GM12878 (cell line): Measurements from ENCODE around the gene INCA1.

Source experiments
- CBFB ChIP-seq: IDR thresholded peaks from 2 replicates; pipeline ENCODE4 v1.6.1; 2016; ENCODE audit warnings: antibody characterized with exemption, low read depth
- EP300 ChIP-seq, 2 experiments: fragments of 150-350 bp in 1 of 2; IDR thresholded peaks; 2 replicates each; pipeline ENCODE4 v1.6.1; 2011 to 2012; ENCODE audit warnings: low read depth in 2 of 2, low read length in 2 of 2, borderline replicate concordance in 1 of 2, improper control_type of control experiment in 1 of 2, inconsistent platforms in 1 of 2; ENCODE audit not compliant: control insufficient read depth in 1 of 2
- HDAC6 ChIP-seq: fragments of 200-600 bp; sonication (generic); IDR thresholded peaks from one replicate; pipeline ENCODE4 v1.8.0; 2017; ENCODE audit warnings: antibody characterized with exemption; ENCODE audit not compliant: unreplicated experiment
- HDGF ChIP-seq: fragments of 450-650 bp; IDR thresholded peaks from 2 replicates; pipeline ENCODE4 v1.6.1; 2016; ENCODE audit warnings: antibody characterized with exemption
- KDM1A ChIP-seq: fragments of 200-600 bp; sonication (generic); IDR thresholded peaks from 2 replicates; pipeline ENCODE4 v1.6.1; 2016; ENCODE audit warnings: borderline replicate concordance
- POLR2A ChIP-seq: IDR thresholded peaks from 2 replicates; pipeline ENCODE4 v1.6.1; 2011; ENCODE audit warnings: low read depth, mild to moderate bottlenecking, low read length
- SMC3 ChIP-seq: IDR thresholded peaks from 2 replicates; pipeline ENCODE4 v1.6.1; 2011; ENCODE audit warnings: low read length, improper control_type of control experiment, borderline replicate concordance
- SRF ChIP-seq, 2 experiments: IDR thresholded peaks; 2 replicates each; pipeline ENCODE4 v1.6.1; 2011; ENCODE audit warnings: low read depth in 2 of 2, low read length in 2 of 2, mild to moderate bottlenecking in 1 of 2, moderate library complexity in 1 of 2
- TF ChIP-seq, protein P1 (sequence below), 3 experiments: IDR thresholded peaks in 2 of 3; conservative IDR thresholded peaks in 1 of 3; 2 replicates each; pipeline ENCODE4 v1.5.1; 2011; ENCODE audit warnings: low read depth in 3 of 3, low read length in 3 of 3, mild to moderate bottlenecking in 3 of 3, control low read depth in 2 of 3, moderate library complexity in 2 of 3, inconsistent platforms in 1 of 3, mixed read lengths in 1 of 3; ENCODE audit not compliant: control insufficient read depth in 2 of 3, insufficient read depth in 1 of 3; ENCODE audit errors: extremely low read depth in 1 of 3
- TF ChIP-seq, protein P2 (sequence below): IDR thresholded peaks from 2 replicates; pipeline ENCODE4 v1.6.1; 2011; ENCODE audit warnings: low read depth, low read length, improper control_type of control experiment, borderline replicate concordance

DNA sequence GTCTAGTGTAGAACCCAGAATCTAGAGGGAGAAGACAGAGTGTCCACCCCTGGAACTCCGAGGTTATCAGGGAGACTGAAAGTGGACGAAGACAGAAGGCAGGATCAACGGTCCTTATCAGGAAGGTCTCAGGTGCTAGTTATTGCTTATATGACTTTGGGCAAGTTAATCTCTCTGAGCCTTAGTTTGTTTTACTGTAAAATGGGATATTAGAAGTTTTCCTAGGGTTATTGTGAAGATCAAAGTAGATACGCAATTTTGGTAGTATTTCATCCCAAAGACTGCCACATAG lies 56.1 kb downstream of the INCA1 start:
- TF ChIP-seq, protein P1, sequence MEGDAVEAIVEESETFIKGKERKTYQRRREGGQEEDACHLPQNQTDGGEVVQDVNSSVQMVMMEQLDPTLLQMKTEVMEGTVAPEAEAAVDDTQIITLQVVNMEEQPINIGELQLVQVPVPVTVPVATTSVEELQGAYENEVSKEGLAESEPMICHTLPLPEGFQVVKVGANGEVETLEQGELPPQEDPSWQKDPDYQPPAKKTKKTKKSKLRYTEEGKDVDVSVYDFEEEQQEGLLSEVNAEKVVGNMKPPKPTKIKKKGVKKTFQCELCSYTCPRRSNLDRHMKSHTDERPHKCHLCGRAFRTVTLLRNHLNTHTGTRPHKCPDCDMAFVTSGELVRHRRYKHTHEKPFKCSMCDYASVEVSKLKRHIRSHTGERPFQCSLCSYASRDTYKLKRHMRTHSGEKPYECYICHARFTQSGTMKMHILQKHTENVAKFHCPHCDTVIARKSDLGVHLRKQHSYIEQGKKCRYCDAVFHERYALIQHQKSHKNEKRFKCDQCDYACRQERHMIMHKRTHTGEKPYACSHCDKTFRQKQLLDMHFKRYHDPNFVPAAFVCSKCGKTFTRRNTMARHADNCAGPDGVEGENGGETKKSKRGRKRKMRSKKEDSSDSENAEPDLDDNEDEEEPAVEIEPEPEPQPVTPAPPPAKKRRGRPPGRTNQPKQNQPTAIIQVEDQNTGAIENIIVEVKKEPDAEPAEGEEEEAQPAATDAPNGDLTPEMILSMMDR (IDR thresholded peaks at IDR 0.05 in 2 of 3, conservative IDR thresholded peaks at IDR 0.05 in 1 of 3; ENCODE audit: control insufficient read depth in 2 of 3, extremely low read depth in 1 of 3, insufficient read depth in 1 of 3, low read depth in 3 of 3, low read length in 3 of 3) = no peak
- no peak for TF ChIP-seq HDGF
- TF ChIP-seq HDAC6 = no peak
- no peak for TF ChIP-seq CBFB
- no peak for TF ChIP-seq EP300 (IDR thresholded peaks at IDR 0.05; ENCODE audit: borderline replicate concordance in 1 of 2, control insufficient read depth in 1 of 2, low read depth in 2 of 2, low read length in 2 of 2)
- TF ChIP-seq POLR2A = no peak
- no peak for TF ChIP-seq KDM1A
- TF ChIP-seq, protein P2, sequence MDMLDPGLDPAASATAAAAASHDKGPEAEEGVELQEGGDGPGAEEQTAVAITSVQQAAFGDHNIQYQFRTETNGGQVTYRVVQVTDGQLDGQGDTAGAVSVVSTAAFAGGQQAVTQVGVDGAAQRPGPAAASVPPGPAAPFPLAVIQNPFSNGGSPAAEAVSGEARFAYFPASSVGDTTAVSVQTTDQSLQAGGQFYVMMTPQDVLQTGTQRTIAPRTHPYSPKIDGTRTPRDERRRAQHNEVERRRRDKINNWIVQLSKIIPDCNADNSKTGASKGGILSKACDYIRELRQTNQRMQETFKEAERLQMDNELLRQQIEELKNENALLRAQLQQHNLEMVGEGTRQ = no peak
- TF ChIP-seq SRF (IDR thresholded peaks at IDR 0.05; ENCODE audit: low read depth in 2 of 2, low read length in 2 of 2) = no peak
- TF ChIP-seq SMC3 = no peak
